Lower lobe of right lung (tissue), 2 donors: ENCODE data around the gene GNA12. TPM values are rescaled to one million over a fixed set of nuclear protein-coding genes. Genes with fewer than 3 reads are reported as not detected.

Experiments
- ATAC-seq, 2 donors: fragments of 200-7000 bp; cut with Tn5 transposase; one replicate each; pipeline ENCODE4 v1.9.1; 2020 to 2022; ENCODE audit warnings: mild to moderate bottlenecking in 2 of 2, moderate library complexity in 2 of 2
- DNase-seq: peaks from one replicate; pipeline ENCODE4 v3.0.0-alpha.2; 2020
- H3K27ac ChIP-seq: fragments of 200-600 bp; one replicate; pipeline ENCODE4 v1.8.0; 2022
- H3K27me3 ChIP-seq: fragments of 200-600 bp; one replicate; pipeline ENCODE4 v1.8.0; 2022; ENCODE audit warnings: low read depth
- H3K36me3 ChIP-seq: fragments of 200-600 bp; one replicate; pipeline ENCODE4 v1.8.0; 2022; ENCODE audit warnings: mild to moderate bottlenecking
- H3K4me1 ChIP-seq: fragments of 200-600 bp; one replicate; pipeline ENCODE4 v1.8.0; 2022
- H3K4me3 ChIP-seq: fragments of 200-600 bp; one replicate; pipeline ENCODE4 v1.8.0; 2022; ENCODE audit warnings: mild to moderate bottlenecking
- H3K9me3 ChIP-seq: fragments of 200-600 bp; one replicate; pipeline ENCODE4 v1.8.0; 2022
- intact Hi-C: fragments of 100-400 bp; cut with DNase I; formaldehyde crosslinking; loops from one replicate; pipeline ENCODE4 v1.11.0; 2022
- total RNA-seq: library from RNA; stranded (reverse); fragmentation: NEBNext Ultra II Directional; extraction: Animal tissue kit (Norgen Biotek cat#: 25700); gene quantifications from one replicate; pipeline ENCODE4 v1.2.1, GENCODE V29; 2021
- TF ChIP-seq, protein P1 (sequence below): fragments of 200-600 bp; IDR thresholded peaks from one replicate; pipeline ENCODE4 v1.8.0; 2022; ENCODE audit warnings: antibody characterized with exemption, mild to moderate bottlenecking
- donor health status: DM: no; HTN: yes; CAD: no; lungs with severe emphysema.

GNA12 gene
- total RNA-seq, 1 donor from 2014 or later, result 41.6 TPM

DNA sequence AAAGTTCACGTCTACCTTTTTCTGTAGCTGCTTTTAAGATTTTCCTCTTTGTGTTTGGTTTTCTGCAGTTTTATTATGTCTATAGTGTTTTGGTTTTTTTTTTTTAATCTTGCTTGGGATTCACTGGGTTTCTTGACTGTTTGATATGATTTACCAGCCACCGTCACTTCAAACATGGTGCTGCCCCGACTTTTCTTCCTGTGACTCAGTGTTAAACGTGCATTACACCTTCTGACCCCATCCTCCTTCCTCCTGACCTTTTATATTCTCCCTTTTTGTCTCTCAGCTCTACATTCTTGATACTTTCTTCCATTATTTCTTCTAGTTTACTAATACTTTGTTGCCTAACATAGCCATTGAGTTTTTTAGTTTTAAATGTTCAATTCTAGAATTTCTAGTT, 61.5 kb downstream of the GNA12 start:
- DNase-seq, result no peak
- no peaks in the 10 kb centered on the region for H3K9me3 ChIP-seq
- intact Hi-C loops, result no loop called here
- H3K4me1 ChIP-seq, result peaks cover 9% of the 10 kb centered on the region
- H3K27me3 ChIP-seq, result no peaks in the 10 kb centered on the region
- H3K4me3 ChIP-seq, result no peak overlapping the region
- H3K27ac ChIP-seq, result no peak overlapping the region
- H3K36me3 ChIP-seq, result peaks cover 4% of the 10 kb centered on the region
- TF ChIP-seq, protein P1, sequence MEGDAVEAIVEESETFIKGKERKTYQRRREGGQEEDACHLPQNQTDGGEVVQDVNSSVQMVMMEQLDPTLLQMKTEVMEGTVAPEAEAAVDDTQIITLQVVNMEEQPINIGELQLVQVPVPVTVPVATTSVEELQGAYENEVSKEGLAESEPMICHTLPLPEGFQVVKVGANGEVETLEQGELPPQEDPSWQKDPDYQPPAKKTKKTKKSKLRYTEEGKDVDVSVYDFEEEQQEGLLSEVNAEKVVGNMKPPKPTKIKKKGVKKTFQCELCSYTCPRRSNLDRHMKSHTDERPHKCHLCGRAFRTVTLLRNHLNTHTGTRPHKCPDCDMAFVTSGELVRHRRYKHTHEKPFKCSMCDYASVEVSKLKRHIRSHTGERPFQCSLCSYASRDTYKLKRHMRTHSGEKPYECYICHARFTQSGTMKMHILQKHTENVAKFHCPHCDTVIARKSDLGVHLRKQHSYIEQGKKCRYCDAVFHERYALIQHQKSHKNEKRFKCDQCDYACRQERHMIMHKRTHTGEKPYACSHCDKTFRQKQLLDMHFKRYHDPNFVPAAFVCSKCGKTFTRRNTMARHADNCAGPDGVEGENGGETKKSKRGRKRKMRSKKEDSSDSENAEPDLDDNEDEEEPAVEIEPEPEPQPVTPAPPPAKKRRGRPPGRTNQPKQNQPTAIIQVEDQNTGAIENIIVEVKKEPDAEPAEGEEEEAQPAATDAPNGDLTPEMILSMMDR, result no peak
- ATAC-seq, result no peak

DNA sequence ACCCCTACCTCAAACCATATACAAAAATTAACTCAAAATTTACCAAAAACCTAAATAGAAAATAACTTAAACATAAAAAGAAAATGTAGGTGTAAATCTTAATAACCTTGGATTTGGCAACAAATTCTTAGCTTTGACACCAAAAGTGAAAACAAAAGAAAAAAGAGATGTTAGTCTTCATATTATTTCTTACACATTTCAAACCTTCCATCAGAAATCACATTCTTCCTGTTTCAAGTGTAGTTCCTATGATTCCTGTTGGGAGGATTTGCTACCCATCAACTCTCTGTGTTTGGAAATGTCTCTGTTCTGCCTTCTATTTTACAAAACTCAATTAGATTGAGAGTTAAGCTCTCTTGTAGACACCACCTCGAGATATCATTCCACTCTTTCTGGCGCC, 62.0 kb downstream of the GNA12 start:
- TF ChIP-seq, protein P1, result no peak
- Histone ChIP-seq H3K4me3 (no peak overlapping the region), H3K9me3 (no peaks in the 10 kb centered on the region), H3K36me3 (peaks cover under 1% of the 10 kb centered on the region), H3K4me1 (peaks cover 9% of the 10 kb centered on the region), H3K27ac (no peak overlapping the region), H3K27me3 (no peaks in the 10 kb centered on the region)
- ATAC-seq (no peak), DNase-seq (no peak)
- intact Hi-C loops, result no loop called here

DNA sequence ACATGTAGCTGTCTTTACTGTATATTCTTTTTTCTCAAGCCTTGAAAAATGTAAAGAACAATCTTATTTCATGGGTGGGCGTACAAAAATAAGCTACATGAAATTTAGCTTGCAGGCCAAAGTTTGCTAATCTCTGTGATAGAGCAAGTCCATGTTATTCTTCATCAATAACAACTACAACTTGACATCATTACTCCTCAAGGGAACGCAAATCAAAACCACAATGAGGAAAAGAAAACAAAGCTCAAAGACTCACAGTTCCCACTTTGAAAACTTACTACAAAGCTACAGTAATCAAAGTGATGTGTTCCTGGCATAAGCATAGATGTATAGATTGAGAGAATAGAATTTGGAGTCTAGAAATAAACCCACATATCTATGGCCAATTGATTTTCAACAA, 62.5 kb downstream of the GNA12 start:
- intact Hi-C loops, result no loop called here
- ATAC-seq (no peak), DNase-seq (no peak)
- H3K27me3 ChIP-seq, result no peaks in the 10 kb centered on the region
- TF ChIP-seq, protein P1, result no peak
- no peak overlapping the region for H3K27ac ChIP-seq
- H3K36me3 ChIP-seq, result no peaks in the 10 kb centered on the region
- H3K4me1 ChIP-seq, result peaks cover 9% of the 10 kb centered on the region
- H3K4me3 ChIP-seq, result no peak overlapping the region
- no peaks in the 10 kb centered on the region for H3K9me3 ChIP-seq

DNA sequence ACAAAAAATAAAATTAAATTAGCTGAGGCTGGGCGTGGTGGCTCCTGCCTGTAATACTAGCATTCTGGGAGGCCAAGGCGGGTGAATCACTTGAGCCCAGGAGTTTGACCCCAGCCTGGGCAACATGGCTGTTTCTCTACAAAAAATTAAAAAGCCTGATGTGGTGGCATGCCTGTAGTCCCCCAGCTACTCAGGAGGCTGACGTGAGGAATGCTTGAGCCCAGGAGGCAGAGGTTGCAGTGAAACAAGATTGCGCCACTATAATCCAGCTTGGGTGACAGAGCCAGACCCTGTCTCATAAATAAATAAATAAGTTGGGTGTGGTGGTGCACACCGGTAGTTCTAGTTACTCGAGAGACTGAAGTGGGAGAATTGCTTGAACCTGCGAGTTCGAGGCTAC, 65.1 kb downstream of the GNA12 start:
- intact Hi-C loops, result no loop called here
- no peak overlapping the region for H3K4me3 ChIP-seq
- H3K27me3 ChIP-seq, result no peaks in the 10 kb centered on the region
- H3K4me1 ChIP-seq, result no peaks in the 10 kb centered on the region
- H3K27ac ChIP-seq, result no peak overlapping the region
- no peaks in the 10 kb centered on the region for H3K9me3 ChIP-seq
- DNase-seq (no peak), ATAC-seq (no peak)
- TF ChIP-seq, protein P1, result no peak
- no peaks in the 10 kb centered on the region for H3K36me3 ChIP-seq

DNA sequence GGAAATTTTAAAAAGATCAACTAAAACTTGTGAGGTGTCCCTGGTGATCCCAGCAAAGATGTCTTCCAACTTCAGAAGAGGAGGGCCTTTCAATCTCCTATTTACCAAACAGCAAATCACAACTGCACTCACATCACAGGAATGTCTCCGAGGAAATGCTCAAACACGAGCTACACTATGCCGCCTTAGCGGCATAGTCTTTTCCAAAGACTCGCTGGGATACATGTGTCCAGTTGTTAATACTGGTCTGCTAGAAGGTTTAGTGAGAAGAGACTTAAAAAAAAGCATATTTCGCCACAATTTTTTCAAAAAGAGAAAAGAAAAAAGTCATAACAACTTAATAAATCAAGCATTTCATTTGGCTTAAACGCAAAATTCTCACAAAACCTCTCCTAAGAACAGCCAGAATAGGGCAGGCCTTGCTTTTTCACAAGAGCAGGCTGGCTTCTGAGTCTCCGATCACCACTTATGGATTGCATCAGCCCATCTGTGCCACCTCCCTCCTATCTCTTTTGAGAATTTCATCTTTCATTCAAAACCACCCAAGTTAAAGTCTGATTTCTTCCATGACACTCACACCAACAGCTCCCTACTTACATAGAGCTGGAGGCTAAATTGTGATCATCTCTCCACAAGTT, 66.1 kb downstream of the GNA12 start:
- Histone ChIP-seq H3K4me1 (no peaks in the 10 kb centered on the region), H3K36me3 (no peaks in the 10 kb centered on the region), H3K4me3 (no peak overlapping the region), H3K27ac (no peak overlapping the region), H3K9me3 (no peaks in the 10 kb centered on the region), H3K27me3 (no peaks in the 10 kb centered on the region)
- TF ChIP-seq, protein P1, result no peak
- ATAC-seq (no peak), DNase-seq (no peak)
- intact Hi-C loops, result no loop called here

DNA sequence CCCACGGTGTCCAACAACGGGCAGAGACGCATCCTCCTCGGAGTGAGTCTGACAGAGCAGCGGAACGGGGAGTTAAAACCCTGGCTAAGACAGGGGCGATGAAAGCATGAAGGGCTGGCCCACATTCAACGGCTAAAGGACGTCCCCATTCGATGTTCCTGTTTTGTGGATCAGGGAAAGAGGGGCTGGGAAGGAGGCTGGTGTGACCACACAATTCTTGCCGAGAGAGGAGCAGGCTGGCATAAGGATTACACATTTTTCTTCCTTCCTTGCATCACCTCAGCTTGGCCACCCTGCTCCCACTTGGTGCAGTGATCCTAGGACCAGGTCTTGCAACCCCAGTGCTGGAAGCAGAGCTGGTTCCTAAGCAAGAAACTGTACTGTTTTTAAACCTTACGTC, 67.7 kb downstream of the GNA12 start:
- H3K4me3 ChIP-seq, result no peak overlapping the region
- TF ChIP-seq, protein P1, result no peak
- ATAC-seq, result no peak
- H3K27me3 ChIP-seq, result no peaks in the 10 kb centered on the region
- intact Hi-C loops, result no loop called here
- no peaks in the 10 kb centered on the region for H3K4me1 ChIP-seq
- H3K36me3 ChIP-seq, result no peaks in the 10 kb centered on the region
- H3K27ac ChIP-seq, result no peak overlapping the region
- DNase-seq, result no peak
- no peaks in the 10 kb centered on the region for H3K9me3 ChIP-seq
